ENCODE results near the gene TRAF2.

Gene TRAF2

GRCh38 chr9:136931611-136932130 is 45.4 kb downstream of the TRAF2 start:
- Histone ChIP-seq H3K27ac (no peak overlapping the region), H3K4me3 (ENCODE audit: low read depth, low read length) (no peak overlapping the region), H3K27me3 (replicated peaks) (no peaks in the 10 kb centered on the region), H3K36me3 (replicated peaks) (peaks cover under 1% of the 10 kb centered on the region)
- TF ChIP-seq CTCF (IDR thresholded peaks at IDR 0.05; ENCODE audit: low read depth, low read length, missing control alignments) = no peak
- DNase-seq = no peak
- in situ Hi-C loops (cut with HindIII; ENCODE audit: low pct_ligation_motif_present, low sequenced_read_pairs) = loop anchor here (25.0 kb wide), 1 partner anchor 106 kb away; the partner anchor contains the start of genes ABCA2, FUT7 and NPDC1

- H3K27me3 ChIP-seq (replicated peaks) = no peaks in the 10 kb centered on the region
- H3K36me3 ChIP-seq (replicated peaks) = peaks cover 5% of the 10 kb centered on the region
- in situ Hi-C loops (cut with HindIII; ENCODE audit: low pct_ligation_motif_present, low sequenced_read_pairs) = loop anchor here (25.0 kb wide), 1 partner anchor 103 kb away; the partner anchor contains the start of genes ABCA2, FUT7 and NPDC1
- no peak overlapping the region for H3K27ac ChIP-seq
- no peak for DNase-seq
- no peak overlapping the region for H3K4me3 ChIP-seq (ENCODE audit: low read depth, low read length)
- TF ChIP-seq CTCF (IDR thresholded peaks at IDR 0.05; ENCODE audit: low read depth, low read length, missing control alignments) = no peak
These were observed 48.0 kb downstream of the TRAF2 start for GRCh38 chr9:136934277-136934676.

DNA sequence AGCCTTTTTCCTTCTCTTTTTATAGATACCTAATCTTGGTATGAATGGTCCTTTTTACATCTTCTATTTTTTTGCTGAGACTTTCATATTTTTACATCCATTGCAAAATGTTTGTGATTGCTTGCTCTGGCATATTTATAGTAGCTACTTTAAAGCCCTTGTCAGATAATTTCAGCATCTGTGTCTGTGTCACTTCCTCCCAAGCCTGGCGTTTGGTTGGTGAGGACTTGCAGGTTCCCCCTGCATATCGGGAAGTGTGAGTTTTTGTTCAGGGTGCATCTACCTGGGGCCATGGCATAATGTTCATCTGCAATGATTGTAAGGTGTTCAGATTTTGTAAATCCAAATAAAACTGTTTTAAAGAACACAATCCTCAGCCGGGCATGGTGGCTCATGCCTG is 49.3 kb downstream of the TRAF2 start:
- no peak for DNase-seq
- Histone ChIP-seq H3K27me3 (replicated peaks) (no peaks in the 10 kb centered on the region), H3K4me3 (ENCODE audit: low read depth, low read length) (no peak overlapping the region), H3K27ac (no peak overlapping the region), H3K36me3 (replicated peaks) (peaks cover 18% of the 10 kb centered on the region)
- in situ Hi-C loops (cut with HindIII; ENCODE audit: low pct_ligation_motif_present, low sequenced_read_pairs) = loop anchor here (25.0 kb wide), 1 partner anchor 102 kb away; the partner anchor contains the start of genes ABCA2, FUT7 and NPDC1
- no peak for TF ChIP-seq CTCF (IDR thresholded peaks at IDR 0.05; ENCODE audit: low read depth, low read length, missing control alignments)

- no peak for TF ChIP-seq CTCF (IDR thresholded peaks at IDR 0.05; ENCODE audit: low read depth, low read length, missing control alignments)
- H3K4me3 ChIP-seq (ENCODE audit: low read depth, low read length) = no peak overlapping the region
- no peak for DNase-seq
- no peaks in the 10 kb centered on the region for H3K27me3 ChIP-seq (replicated peaks)
- H3K36me3 ChIP-seq (replicated peaks) = peaks cover 29% of the 10 kb centered on the region
- in situ Hi-C loops (cut with HindIII; ENCODE audit: low pct_ligation_motif_present, low sequenced_read_pairs) = loop anchor here (25.0 kb wide), 1 partner anchor 101 kb away; the partner anchor contains the start of genes ABCA2, FUT7 and NPDC1
- no peak overlapping the region for H3K27ac ChIP-seq
These were observed 50.4 kb downstream of the TRAF2 start for GRCh38 chr9:136936645-136937170.

DNA sequence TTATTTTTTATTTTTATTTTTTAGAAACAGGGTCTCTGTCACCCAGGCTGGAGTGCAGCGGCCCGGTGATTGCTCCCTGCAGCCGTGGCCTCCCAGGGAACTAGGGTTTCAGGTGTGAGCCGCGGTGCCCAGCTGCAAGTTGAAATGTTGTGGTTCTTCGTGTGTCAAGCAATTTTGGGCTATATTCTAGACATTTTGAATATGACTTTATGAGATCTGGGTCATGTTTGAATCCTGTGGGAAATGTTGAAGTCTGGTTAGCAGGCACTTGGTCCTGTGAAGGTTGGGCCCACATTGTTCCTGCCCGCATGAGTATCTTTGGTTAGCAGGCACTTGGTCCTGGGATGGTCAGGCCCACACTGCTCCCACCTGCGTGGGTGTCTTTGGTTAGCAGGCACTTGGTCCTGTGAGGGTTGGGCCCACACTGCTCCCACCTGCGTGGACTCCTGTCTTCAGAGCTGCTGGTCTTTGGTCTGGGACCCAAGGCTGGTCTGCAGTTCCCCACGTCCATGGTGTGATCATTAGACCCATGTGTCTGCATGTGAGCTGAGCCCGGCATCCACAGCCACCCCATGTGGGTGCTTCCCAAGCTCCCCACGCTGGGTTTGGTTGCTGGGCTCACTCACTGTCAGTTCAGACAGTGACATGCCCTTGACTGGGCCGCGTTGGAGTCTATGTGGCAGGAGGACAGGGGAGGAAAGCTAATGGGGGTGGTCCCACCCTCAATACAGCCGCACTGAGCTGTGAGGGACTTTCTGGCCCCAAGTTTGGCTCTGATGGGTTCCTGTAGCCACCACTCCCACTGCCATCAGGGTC is 51.1 kb downstream of the TRAF2 start:
- H3K4me3 ChIP-seq (ENCODE audit: low read depth, low read length) = no peak overlapping the region
- H3K36me3 ChIP-seq (replicated peaks) = peaks cover 36% of the 10 kb centered on the region
- in situ Hi-C loops (cut with HindIII; ENCODE audit: low pct_ligation_motif_present, low sequenced_read_pairs) = loop anchor here (25.0 kb wide), 1 partner anchor 100 kb away; the partner anchor contains the start of genes ABCA2, FUT7 and NPDC1
- no peak overlapping the region for H3K27ac ChIP-seq
- no peaks in the 10 kb centered on the region for H3K27me3 ChIP-seq (replicated peaks)
- TF ChIP-seq CTCF (IDR thresholded peaks at IDR 0.05; ENCODE audit: low read depth, low read length, missing control alignments) = no peak
- no peak for DNase-seq

Data from brain microvascular endothelial cell (primary cell).